ENCODE data around the gene SLC6A3.

Gene SLC6A3

GRCh38 chr5:1471997-1472963 lies 27.0 kb upstream of the SLC6A3 start:
- WGBS (ENCODE audit: insufficient coverage, insufficient read length): no CpG with 5 or more reads among the region's 27 CpGs
- Histone ChIP-seq H3K27ac (ENCODE audit: low read length) (no peak overlapping the region), H3K36me3 (ENCODE audit: control insufficient read depth, insufficient read depth, low read length) (peaks cover 57% of the 10 kb centered on the region), H3K4me3 (ENCODE audit: low read length) (no peak overlapping the region), H3K27me3 (ENCODE audit: control insufficient read depth, insufficient read depth, low read length) (no peaks in the 10 kb centered on the region), H3K9me3 (ENCODE audit: control insufficient read depth, insufficient read depth, low read length) (no peaks in the 10 kb centered on the region), H3K4me1 (ENCODE audit: control insufficient read depth, insufficient read depth, low read length) (no peaks in the 10 kb centered on the region)
- no peak for DNase-seq (ENCODE audit: low read depth, low spot score)

- Histone ChIP-seq H3K27me3 (ENCODE audit: control insufficient read depth, insufficient read depth, low read length) (no peaks in the 10 kb centered on the region), H3K4me1 (ENCODE audit: control insufficient read depth, insufficient read depth, low read length) (no peaks in the 10 kb centered on the region), H3K9me3 (ENCODE audit: control insufficient read depth, insufficient read depth, low read length) (no peaks in the 10 kb centered on the region), H3K27ac (ENCODE audit: low read length) (no peak overlapping the region), H3K4me3 (ENCODE audit: low read length) (no peak overlapping the region), H3K36me3 (ENCODE audit: control insufficient read depth, insufficient read depth, low read length) (peaks cover 54% of the 10 kb centered on the region)
- no peak for DNase-seq (ENCODE audit: low read depth, low spot score)
- WGBS (ENCODE audit: insufficient coverage, insufficient read length): no CpG with 5 or more reads among the region's 8 CpGs
Observed at GRCh38 chr5:1471240-1471853, 26.1 kb upstream of the SLC6A3 start.

GRCh38 chr5:1470762-1471211 lies 25.5 kb upstream of the SLC6A3 start:
- Histone ChIP-seq H3K9me3 (ENCODE audit: control insufficient read depth, insufficient read depth, low read length) (no peaks in the 10 kb centered on the region), H3K4me3 (ENCODE audit: low read length) (no peak overlapping the region), H3K27ac (ENCODE audit: low read length) (no peak overlapping the region), H3K27me3 (ENCODE audit: control insufficient read depth, insufficient read depth, low read length) (no peaks in the 10 kb centered on the region), H3K4me1 (ENCODE audit: control insufficient read depth, insufficient read depth, low read length) (no peaks in the 10 kb centered on the region), H3K36me3 (ENCODE audit: control insufficient read depth, insufficient read depth, low read length) (peaks cover 56% of the 10 kb centered on the region)
- no peak for DNase-seq (ENCODE audit: low read depth, low spot score)
- no CpG with 5 or more reads among the region's 18 CpGs for whole genome bisulfite sequencing (ENCODE audit: insufficient coverage, insufficient read length)

GRCh38 chr5:1468629-1469527 lies 23.6 kb upstream of the SLC6A3 start:
- Histone ChIP-seq H3K27me3 (ENCODE audit: control insufficient read depth, insufficient read depth, low read length) (no peaks in the 10 kb centered on the region), H3K36me3 (ENCODE audit: control insufficient read depth, insufficient read depth, low read length) (peaks cover 60% of the 10 kb centered on the region), H3K9me3 (ENCODE audit: control insufficient read depth, insufficient read depth, low read length) (no peaks in the 10 kb centered on the region), H3K4me1 (ENCODE audit: control insufficient read depth, insufficient read depth, low read length) (no peaks in the 10 kb centered on the region), H3K4me3 (ENCODE audit: low read length) (no peak overlapping the region), H3K27ac (ENCODE audit: low read length) (no peak overlapping the region)
- no peak for DNase-seq (ENCODE audit: low read depth, low spot score)
- WGBS (ENCODE audit: insufficient coverage, insufficient read length): no CpG with 5 or more reads among the region's 28 CpGs

GRCh38 chr5:1468247-1468612 lies 23.0 kb upstream of the SLC6A3 start:
- Histone ChIP-seq H3K36me3 (ENCODE audit: control insufficient read depth, insufficient read depth, low read length) (peaks cover 63% of the 10 kb centered on the region), H3K4me1 (ENCODE audit: control insufficient read depth, insufficient read depth, low read length) (no peaks in the 10 kb centered on the region), H3K27ac (ENCODE audit: low read length) (no peak overlapping the region), H3K27me3 (ENCODE audit: control insufficient read depth, insufficient read depth, low read length) (no peaks in the 10 kb centered on the region), H3K9me3 (ENCODE audit: control insufficient read depth, insufficient read depth, low read length) (no peaks in the 10 kb centered on the region), H3K4me3 (ENCODE audit: low read length) (no peak overlapping the region)
- WGBS (ENCODE audit: insufficient coverage, insufficient read length): no CpG with 5 or more reads among the region's 15 CpGs
- DNase-seq (ENCODE audit: low read depth, low spot score): no peak

GRCh38 chr5:1467341-1468246 lies 22.4 kb upstream of the SLC6A3 start:
- no peak overlapping the region for H3K4me3 ChIP-seq (ENCODE audit: low read length)
- no peaks in the 10 kb centered on the region for H3K27me3 ChIP-seq (ENCODE audit: control insufficient read depth, insufficient read depth, low read length)
- H3K36me3 ChIP-seq (ENCODE audit: control insufficient read depth, insufficient read depth, low read length): peaks cover 58% of the 10 kb centered on the region
- no peaks in the 10 kb centered on the region for H3K4me1 ChIP-seq (ENCODE audit: control insufficient read depth, insufficient read depth, low read length)
- no peak for DNase-seq (ENCODE audit: low read depth, low spot score)
- H3K9me3 ChIP-seq (ENCODE audit: control insufficient read depth, insufficient read depth, low read length): no peaks in the 10 kb centered on the region
- no CpG with 5 or more reads among the region's 51 CpGs for WGBS (ENCODE audit: insufficient coverage, insufficient read length)
- H3K27ac ChIP-seq (ENCODE audit: low read length): no peak overlapping the region

- no peak overlapping the region for H3K27ac ChIP-seq (ENCODE audit: low read length)
- peaks cover 60% of the 10 kb centered on the region for H3K36me3 ChIP-seq (ENCODE audit: control insufficient read depth, insufficient read depth, low read length)
- no CpG with 5 or more reads among the region's 37 CpGs for WGBS (ENCODE audit: insufficient coverage, insufficient read length)
- H3K4me3 ChIP-seq (ENCODE audit: low read length): no peak overlapping the region
- no peaks in the 10 kb centered on the region for H3K27me3 ChIP-seq (ENCODE audit: control insufficient read depth, insufficient read depth, low read length)
- no peak for DNase-seq (ENCODE audit: low read depth, low spot score)
- no peaks in the 10 kb centered on the region for H3K9me3 ChIP-seq (ENCODE audit: control insufficient read depth, insufficient read depth, low read length)
- no peaks in the 10 kb centered on the region for H3K4me1 ChIP-seq (ENCODE audit: control insufficient read depth, insufficient read depth, low read length)
Observed at GRCh38 chr5:1466631-1467265, 21.5 kb upstream of the SLC6A3 start.

GRCh38 chr5:1465966-1466471 lies 20.8 kb upstream of the SLC6A3 start:
- no peaks in the 10 kb centered on the region for H3K9me3 ChIP-seq (ENCODE audit: control insufficient read depth, insufficient read depth, low read length)
- H3K4me3 ChIP-seq (ENCODE audit: low read length): no peak overlapping the region
- no peak overlapping the region for H3K27ac ChIP-seq (ENCODE audit: low read length)
- WGBS (ENCODE audit: insufficient coverage, insufficient read length): no CpG with 5 or more reads among the region's 30 CpGs
- H3K36me3 ChIP-seq (ENCODE audit: control insufficient read depth, insufficient read depth, low read length): peaks cover 53% of the 10 kb centered on the region
- H3K4me1 ChIP-seq (ENCODE audit: control insufficient read depth, insufficient read depth, low read length): no peaks in the 10 kb centered on the region
- no peaks in the 10 kb centered on the region for H3K27me3 ChIP-seq (ENCODE audit: control insufficient read depth, insufficient read depth, low read length)
- no peak for DNase-seq (ENCODE audit: low read depth, low spot score)

- no CpG with 5 or more reads among the region's 22 CpGs for WGBS (ENCODE audit: insufficient coverage, insufficient read length)
- peaks cover 47% of the 10 kb centered on the region for H3K36me3 ChIP-seq (ENCODE audit: control insufficient read depth, insufficient read depth, low read length)
Observed at GRCh38 chr5:1465117-1465516, 19.9 kb upstream of the SLC6A3 start.

More at GRCh38 chr5:1465117-1465516, 19.9 kb upstream of the SLC6A3 start:
- H3K4me1 ChIP-seq (ENCODE audit: control insufficient read depth, insufficient read depth, low read length): no peaks in the 10 kb centered on the region
- H3K27ac ChIP-seq (ENCODE audit: low read length): no peak overlapping the region
- no peaks in the 10 kb centered on the region for H3K9me3 ChIP-seq (ENCODE audit: control insufficient read depth, insufficient read depth, low read length)
- no peaks in the 10 kb centered on the region for H3K27me3 ChIP-seq (ENCODE audit: control insufficient read depth, insufficient read depth, low read length)
- H3K4me3 ChIP-seq (ENCODE audit: low read length): no peak overlapping the region
- DNase-seq (ENCODE audit: low read depth, low spot score): no peak
